ENCODE measurements around the gene HOXA11.
A peak's percentile ranks its signal among the peaks of the same experiment; 100 is the strongest.

HOXA11 gene

GRCh38 chr7:27141137-27141922 is 43.7 kb downstream of the HOXA11 start:
- H3K9ac ChIP-seq (ENCODE audit: low read depth, low read length) = no peak overlapping the region
- no peaks in the 10 kb centered on the region for H3K4me1 ChIP-seq (ENCODE audit: control insufficient read depth, insufficient read depth, low read length)
- H3K36me3 ChIP-seq (ENCODE audit: control insufficient read depth, insufficient read depth, low read length) = no peaks in the 10 kb centered on the region
- no peaks in the 10 kb centered on the region for H3K9me3 ChIP-seq (ENCODE audit: control insufficient read depth, insufficient read depth, low read length)
- H3K4me3 ChIP-seq (ENCODE audit: low read depth, low read length) = no peak overlapping the region
- peaks cover 100% of the 10 kb centered on the region for H3K27me3 ChIP-seq (ENCODE audit: control insufficient read depth, insufficient read depth, low read length)

GRCh38 chr7:27140126-27140857 is 44.7 kb downstream of the HOXA11 start:
- H3K4me3 ChIP-seq (ENCODE audit: low read depth, low read length) = peak overlapping the region; percentile 9
- H3K9ac ChIP-seq (ENCODE audit: low read depth, low read length) = no peak overlapping the region
- peaks cover 100% of the 10 kb centered on the region for H3K27me3 ChIP-seq (ENCODE audit: control insufficient read depth, insufficient read depth, low read length)
- no peaks in the 10 kb centered on the region for H3K4me1 ChIP-seq (ENCODE audit: control insufficient read depth, insufficient read depth, low read length)
- H3K36me3 ChIP-seq (ENCODE audit: control insufficient read depth, insufficient read depth, low read length) = no peaks in the 10 kb centered on the region
- H3K9me3 ChIP-seq (ENCODE audit: control insufficient read depth, insufficient read depth, low read length) = no peaks in the 10 kb centered on the region

- H3K9ac ChIP-seq (ENCODE audit: low read depth, low read length) = no peak overlapping the region
- H3K9me3 ChIP-seq (ENCODE audit: control insufficient read depth, insufficient read depth, low read length) = no peaks in the 10 kb centered on the region
- H3K36me3 ChIP-seq (ENCODE audit: control insufficient read depth, insufficient read depth, low read length) = no peaks in the 10 kb centered on the region
- H3K27me3 ChIP-seq (ENCODE audit: control insufficient read depth, insufficient read depth, low read length) = peaks cover 100% of the 10 kb centered on the region
- H3K4me3 ChIP-seq (ENCODE audit: low read depth, low read length) = peak overlapping the region; percentile 9
- no peaks in the 10 kb centered on the region for H3K4me1 ChIP-seq (ENCODE audit: control insufficient read depth, insufficient read depth, low read length)
Measured at GRCh38 chr7:27139334-27140125, 45.5 kb downstream of the HOXA11 start.

GRCh38 chr7:27138985-27139333 is 46.1 kb downstream of the HOXA11 start:
- Histone ChIP-seq H3K36me3 (ENCODE audit: control insufficient read depth, insufficient read depth, low read length) (no peaks in the 10 kb centered on the region), H3K9me3 (ENCODE audit: control insufficient read depth, insufficient read depth, low read length) (no peaks in the 10 kb centered on the region), H3K27me3 (ENCODE audit: control insufficient read depth, insufficient read depth, low read length) (peaks cover 100% of the 10 kb centered on the region), H3K9ac (ENCODE audit: low read depth, low read length) (no peak overlapping the region), H3K4me3 (ENCODE audit: low read depth, low read length) (no peak overlapping the region), H3K4me1 (ENCODE audit: control insufficient read depth, insufficient read depth, low read length) (no peaks in the 10 kb centered on the region)

GRCh38 chr7:27138472-27138871 is 46.6 kb downstream of the HOXA11 start:
- Histone ChIP-seq H3K9me3 (ENCODE audit: control insufficient read depth, insufficient read depth, low read length) (no peaks in the 10 kb centered on the region), H3K36me3 (ENCODE audit: control insufficient read depth, insufficient read depth, low read length) (no peaks in the 10 kb centered on the region), H3K27me3 (ENCODE audit: control insufficient read depth, insufficient read depth, low read length) (peaks cover 100% of the 10 kb centered on the region), H3K9ac (ENCODE audit: low read depth, low read length) (no peak overlapping the region), H3K4me1 (ENCODE audit: control insufficient read depth, insufficient read depth, low read length) (no peaks in the 10 kb centered on the region), H3K4me3 (ENCODE audit: low read depth, low read length) (no peak overlapping the region)

GRCh38 chr7:27137640-27138315 is 47.3 kb downstream of the HOXA11 start:
- Histone ChIP-seq H3K4me1 (ENCODE audit: control insufficient read depth, insufficient read depth, low read length) (no peaks in the 10 kb centered on the region), H3K9me3 (ENCODE audit: control insufficient read depth, insufficient read depth, low read length) (no peaks in the 10 kb centered on the region), H3K9ac (ENCODE audit: low read depth, low read length) (no peak overlapping the region), H3K4me3 (ENCODE audit: low read depth, low read length) (no peak overlapping the region), H3K36me3 (ENCODE audit: control insufficient read depth, insufficient read depth, low read length) (no peaks in the 10 kb centered on the region), H3K27me3 (ENCODE audit: control insufficient read depth, insufficient read depth, low read length) (peaks cover 100% of the 10 kb centered on the region)

GRCh38 chr7:27134392-27134791 is 50.6 kb downstream of the HOXA11 start:
- Histone ChIP-seq H3K9me3 (ENCODE audit: control insufficient read depth, insufficient read depth, low read length) (no peaks in the 10 kb centered on the region), H3K9ac (ENCODE audit: low read depth, low read length) (no peak overlapping the region), H3K4me1 (ENCODE audit: control insufficient read depth, insufficient read depth, low read length) (no peaks in the 10 kb centered on the region), H3K4me3 (ENCODE audit: low read depth, low read length) (no peak overlapping the region), H3K27me3 (ENCODE audit: control insufficient read depth, insufficient read depth, low read length) (peaks cover 92% of the 10 kb centered on the region), H3K36me3 (ENCODE audit: control insufficient read depth, insufficient read depth, low read length) (no peaks in the 10 kb centered on the region)

- Histone ChIP-seq H3K4me3 (ENCODE audit: low read depth, low read length) (peak overlapping the region; percentile 10), H3K9ac (ENCODE audit: low read depth, low read length) (no peak overlapping the region), H3K27me3 (ENCODE audit: control insufficient read depth, insufficient read depth, low read length) (peaks cover 92% of the 10 kb centered on the region), H3K4me1 (ENCODE audit: control insufficient read depth, insufficient read depth, low read length) (no peaks in the 10 kb centered on the region), H3K36me3 (ENCODE audit: control insufficient read depth, insufficient read depth, low read length) (no peaks in the 10 kb centered on the region), H3K9me3 (ENCODE audit: control insufficient read depth, insufficient read depth, low read length) (no peaks in the 10 kb centered on the region)
Measured at GRCh38 chr7:27133409-27134231, 51.4 kb downstream of the HOXA11 start.

- H3K9ac ChIP-seq (ENCODE audit: low read depth, low read length) = no peak overlapping the region
- H3K4me3 ChIP-seq (ENCODE audit: low read depth, low read length) = no peak overlapping the region
- H3K9me3 ChIP-seq (ENCODE audit: control insufficient read depth, insufficient read depth, low read length) = no peaks in the 10 kb centered on the region
- no peaks in the 10 kb centered on the region for H3K36me3 ChIP-seq (ENCODE audit: control insufficient read depth, insufficient read depth, low read length)
- no peaks in the 10 kb centered on the region for H3K4me1 ChIP-seq (ENCODE audit: control insufficient read depth, insufficient read depth, low read length)
- peaks cover 92% of the 10 kb centered on the region for H3K27me3 ChIP-seq (ENCODE audit: control insufficient read depth, insufficient read depth, low read length)
Measured at GRCh38 chr7:27132978-27133377, 52.1 kb downstream of the HOXA11 start.

GRCh38 chr7:27132214-27132613 is 52.8 kb downstream of the HOXA11 start:
- H3K27me3 ChIP-seq (ENCODE audit: control insufficient read depth, insufficient read depth, low read length) = peaks cover 92% of the 10 kb centered on the region
- H3K9me3 ChIP-seq (ENCODE audit: control insufficient read depth, insufficient read depth, low read length) = no peaks in the 10 kb centered on the region
- H3K9ac ChIP-seq (ENCODE audit: low read depth, low read length) = no peak overlapping the region
- H3K36me3 ChIP-seq (ENCODE audit: control insufficient read depth, insufficient read depth, low read length) = no peaks in the 10 kb centered on the region
- H3K4me3 ChIP-seq (ENCODE audit: low read depth, low read length) = peak overlapping the region; percentile 3
- no peaks in the 10 kb centered on the region for H3K4me1 ChIP-seq (ENCODE audit: control insufficient read depth, insufficient read depth, low read length)

- H3K4me3 ChIP-seq (ENCODE audit: low read depth, low read length) = peak overlapping the region; percentile 40
- no peaks in the 10 kb centered on the region for H3K36me3 ChIP-seq (ENCODE audit: control insufficient read depth, insufficient read depth, low read length)
- H3K4me1 ChIP-seq (ENCODE audit: control insufficient read depth, insufficient read depth, low read length) = no peaks in the 10 kb centered on the region
- no peak overlapping the region for H3K9ac ChIP-seq (ENCODE audit: low read depth, low read length)
- peaks cover 92% of the 10 kb centered on the region for H3K27me3 ChIP-seq (ENCODE audit: control insufficient read depth, insufficient read depth, low read length)
- H3K9me3 ChIP-seq (ENCODE audit: control insufficient read depth, insufficient read depth, low read length) = no peaks in the 10 kb centered on the region
Measured at GRCh38 chr7:27131390-27131819, 53.6 kb downstream of the HOXA11 start.

Data from iPS-15b (cell line).